HG02852 (cell line): ENCODE results near the gene LILRA5.
"Not testable (repeated sequence)": the region's sequence is repeated elsewhere in the genome, so short reads cannot be mapped to it uniquely, and the experiment has no call there.

Experiments
- ATAC-seq: cut with Tn5 transposase; IDR thresholded peaks from one replicate; pipeline ENCODE4 v1.9.1; 2021; ENCODE audit warnings: mild to moderate bottlenecking, moderate library complexity; ENCODE audit not compliant: unreplicated experiment

Gene LILRA5

GRCh38 chr19:54307389-54308020 is 5.5 kb downstream of the LILRA5 start:
- ATAC-seq: no peak

GRCh38 chr19:54305141-54305540 is 7.8 kb downstream of the LILRA5 start:
- ATAC-seq: no peak

GRCh38 chr19:54302257-54302656 is 10.7 kb downstream of the LILRA5 start:
- ATAC-seq: no peak

GRCh38 chr19:54299515-54299914 is 13.5 kb downstream of the LILRA5 start:
- no peak for ATAC-seq

GRCh38 chr19:54299126-54299498 is 13.9 kb downstream of the LILRA5 start:
- no peak for ATAC-seq

- no peak for ATAC-seq
These were observed 14.4 kb downstream of the LILRA5 start for GRCh38 chr19:54298357-54299125.

GRCh38 chr19:54297759-54298305 is 15.1 kb downstream of the LILRA5 start:
- no peak for ATAC-seq

- ATAC-seq: no peak
These were observed 18.4 kb downstream of the LILRA5 start for GRCh38 chr19:54294539-54294938.

GRCh38 chr19:54289160-54289559 is 23.8 kb downstream of the LILRA5 start:
- not testable (repeated sequence) for ATAC-seq

GRCh38 chr19:54287456-54287855 is 25.5 kb downstream of the LILRA5 start:
- no peak for ATAC-seq

GRCh38 chr19:54286283-54286682 is 26.7 kb downstream of the LILRA5 start:
- not testable (repeated sequence) for ATAC-seq

- ATAC-seq: not testable (repeated sequence)
These were observed 27.4 kb downstream of the LILRA5 start for GRCh38 chr19:54285427-54286056.

GRCh38 chr19:54282686-54283470 is 30.1 kb downstream of the LILRA5 start:
- ATAC-seq: no peak

GRCh38 chr19:54281729-54282075 is 31.3 kb downstream of the LILRA5 start:
- not testable (repeated sequence) for ATAC-seq

GRCh38 chr19:54281007-54281728 is 31.8 kb downstream of the LILRA5 start, which contains the start of gene LILRB2:
TSS of gene LILRB2 (minus strand) at chr19:54281110. CDS start at chr19:54280496, 614 bp downstream.
- ATAC-seq: no peak

- not testable (repeated sequence) for ATAC-seq
These were observed 32.5 kb downstream of the LILRA5 start for GRCh38 chr19:54280441-54280840.

GRCh38 chr19:54280025-54280424 is 32.9 kb downstream of the LILRA5 start:
- not testable (repeated sequence) for ATAC-seq

GRCh38 chr19:54279406-54279962 is 33.5 kb downstream of the LILRA5 start:
- ATAC-seq: no peak

- not testable (repeated sequence) for ATAC-seq
These were observed 34.3 kb downstream of the LILRA5 start for GRCh38 chr19:54278571-54279195.
